K562 (cell line): ENCODE results near the gene CCNK. TPM values are rescaled to one million over a fixed set of nuclear protein-coding genes. Genes with fewer than 3 reads are reported as not detected.

Source experiments
- ATAC-seq: fragments of 200-7000 bp; cut with Tn5 transposase; 3 replicates; pipeline ENCODE4 v1.9.1; 2020; ENCODE audit warnings: moderate library complexity
- BruUV-seq: library from RNA; stranded (reverse); fragments of 400-500 nt; replicated peaks from 2 replicates; lab custom pipeline; 2021; lab: Mats Ljungman, UMichigan
- CTCF ChIA-PET: fragments of 300-600 bp; formaldehyde crosslinking; extraction: SDS; loops from one replicate; lab custom pipeline; 2021; ENCODE audit warnings: low intra/inter-chr PET ratio; lab: Yijun Ruan, JAX
- POLR2A ChIA-PET: fragments of 300-600, 350-650 bp; sonication (Branson Sonifier 250); formaldehyde crosslinking; extraction: SDS; loops from one replicate; lab custom pipeline; 2021; ENCODE audit warnings: antibody characterized with exemption, inconsistent platforms; lab: Yijun Ruan, JAX
- DNase-seq, 4 experiments: peaks; one replicate each; pipeline versions ENCODE4 v3.0.0 to v3.0.0-alpha.2; 2011 to 2018; ENCODE audit warnings: low spot score in 3 of 4, mixed read lengths in 3 of 4; ENCODE audit errors: extremely low read depth in 1 of 4
- FAIRE-seq: peaks from 2 replicates; lab custom pipeline; 2011; peaks lifted over from hg19 to GRCh38; lab: Jason Lieb, UNC
- H2AFZ ChIP-seq: 2 replicates; pipeline ENCODE4 v1.6.0; 2011; ENCODE audit warnings: low read depth, low read length, control low read depth, inconsistent platforms
- H3K27ac ChIP-seq: fragments of 200-600 bp; 3 replicates; pipeline ENCODE4 v1.8.0; 2011; ENCODE audit warnings: low read depth, mild to moderate bottlenecking, control low read depth, inconsistent platforms, low read length, moderate library complexity, mixed read lengths; ENCODE audit errors: extremely low read depth
- H3K27me3 ChIP-seq, 2 experiments: fragments of 300-600 bp in 1 of 2; 2 replicates in 1 of 2; 3 replicates in 1 of 2; pipeline versions ENCODE4 v1.6.0 to v1.8.0; 2011; ENCODE audit warnings: inconsistent platforms in 2 of 2, low read length in 2 of 2, mild to moderate bottlenecking in 1 of 2, mixed read lengths in 1 of 2, moderate library complexity in 1 of 2; ENCODE audit not compliant: control insufficient read depth in 2 of 2, insufficient read depth in 2 of 2
- H3K36me3 ChIP-seq: fragments of 300-600 bp; 3 replicates; pipeline ENCODE4 v1.8.0; 2011; ENCODE audit warnings: mild to moderate bottlenecking, low read length, inconsistent platforms; ENCODE audit not compliant: control insufficient read depth, insufficient read depth
- H3K4me1 ChIP-seq, 2 experiments: fragments of 200-600 bp in 1 of 2; replicated peaks in 1 of 2; 2 replicates in 1 of 2; 3 replicates in 1 of 2; pipeline versions ENCODE4 v1.5.1 to v1.8.0; 2011; ENCODE audit warnings: inconsistent platforms in 2 of 2, low read length in 2 of 2, mild to moderate bottlenecking in 1 of 2, mixed read lengths in 1 of 2, moderate library complexity in 1 of 2; ENCODE audit not compliant: control insufficient read depth in 2 of 2, insufficient read depth in 2 of 2
- H3K4me2 ChIP-seq: 2 replicates; pipeline ENCODE4 v1.6.1; 2011; ENCODE audit warnings: low read length, control low read depth, inconsistent platforms, mixed read lengths; ENCODE audit not compliant: insufficient read depth
- H3K4me3 ChIP-seq: fragments of 200-600 bp; sonication (generic), shearing (Covaris generic); 2 replicates; pipeline ENCODE4 v1.5.1; 2016; ENCODE audit warnings: control low read depth, inconsistent platforms
- H3K79me2 ChIP-seq: fragments of 200-600 bp; 3 replicates; pipeline ENCODE4 v1.8.0; 2011; ENCODE audit warnings: low read length, inconsistent platforms; ENCODE audit not compliant: control insufficient read depth, insufficient read depth
- H3K9ac ChIP-seq, 2 experiments: 2 replicates each; pipeline versions ENCODE4 v1.6.0 to v1.6.1; 2011; ENCODE audit warnings: low read depth in 2 of 2, low read length in 2 of 2, control low read depth in 1 of 2, inconsistent platforms in 1 of 2, mild to moderate bottlenecking in 1 of 2, mixed read lengths in 1 of 2; ENCODE audit not compliant: insufficient read depth in 1 of 2
- H3K9me1 ChIP-seq: one replicate; pipeline ENCODE4 v1.6.0; 2011; ENCODE audit warnings: inconsistent platforms, mild to moderate bottlenecking, low read length, moderate library complexity; ENCODE audit not compliant: control insufficient read depth, insufficient read depth
- H3K9me3 ChIP-seq: replicated peaks from 2 replicates; pipeline ENCODE4 v1.5.1; 2011; ENCODE audit warnings: low read depth, low read length, inconsistent platforms; ENCODE audit not compliant: control insufficient read depth, insufficient read depth
- H4K20me1 ChIP-seq: replicated peaks from 2 replicates; pipeline ENCODE4 v1.6.1; 2011; ENCODE audit warnings: low read length, inconsistent platforms, mixed read lengths; ENCODE audit not compliant: control insufficient read depth, insufficient read depth
- CBFA2T2 ChIP-seq: fragments of 450-650 bp; conservative IDR thresholded peaks from 2 replicates; pipeline ENCODE4 v1.6.1; 2017; ENCODE audit warnings: mild to moderate bottlenecking
- EGR1 ChIP-seq: fragments of 450-650 bp; conservative IDR thresholded peaks from 2 replicates; pipeline ENCODE4 v1.6.1; 2017; ENCODE audit warnings: mild to moderate bottlenecking
- NFYB ChIP-seq: IDR thresholded peaks from 2 replicates; pipeline ENCODE4 v1.6.1; 2011; ENCODE audit warnings: mild to moderate bottlenecking, moderate library complexity; ENCODE audit not compliant: insufficient read length; ENCODE audit errors: extremely low read depth
- NR4A1 ChIP-seq, 2 experiments: fragments of 250-450 bp in 1 of 2; fragments of 450-650 bp in 1 of 2; sonication (Bioruptor Pico) in 1 of 2; IDR thresholded peaks; 2 replicates each; pipeline versions ENCODE4 v1.4.0 to v1.6.1; 2016 to 2020; ENCODE audit warnings: mild to moderate bottlenecking in 2 of 2, missing compliant biosample characterization in 1 of 2, missing genetic modification characterization in 1 of 2, moderate library complexity in 1 of 2
- RFX7 ChIP-seq: fragments of 250-450 bp; sonication (Bioruptor Pico); IDR thresholded peaks from 2 replicates; pipeline ENCODE4 v1.5.1; 2021; ENCODE audit warnings: mild to moderate bottlenecking
- XRCC4 ChIP-seq: IDR thresholded peaks from one replicate; pipeline ENCODE4 v1.6.1; 2011; ENCODE audit not compliant: insufficient read depth, insufficient read length; ENCODE audit errors: extremely low read depth
- WGBS: fragments of 100-300 bp; shearing (Covaris generic); methylation state at CpG from one replicate; pipeline ENCODE4 v1.1.6; 2016; ENCODE audit warnings: low coverage, mixed read lengths; ENCODE audit not compliant: insufficient coverage; ENCODE audit errors: missing lambda C conversion rate; 5-methylcytosine and 5-hydroxymethylcytosine counted together
- in situ Hi-C: fragments of 300-500 bp; cut with MboI; formaldehyde crosslinking; loops from 4 replicates; pipeline ENCODE4 v1.15.0; 2018; ENCODE audit warnings: inconsistent platforms, mixed read lengths
- intact Hi-C: fragments of 100-400 bp; cut with micrococcal nuclease; formaldehyde crosslinking; loops from 2 replicates; pipeline ENCODE4 v1.14.2; 2022
- polyA plus RNA-seq, 8 experiments: library from polyadenylated mRNA; depleted of rRNA in 4 of 8; stranded (reverse) in 5 of 8; unstranded in 3 of 8; fragments of >200 nt; fragmentation: Nextera tagmentation in 2 of 8; fragmentation: Illumina TruSeq in 1 of 8; extraction: Ambion mirVana in 2 of 8; extraction: Trizol in 1 of 8; gene quantifications; 2 replicates each; pipeline versions ENCODE4 v1.2.1 to v1.2.3, GENCODE V29; 2011 to 2014; ENCODE audit warnings: inconsistent platforms in 1 of 8, missing spikeins in 1 of 8
- total RNA-seq, 7 experiments: library from RNA; depleted of rRNA in 6 of 7; stranded (reverse); fragments of >200 nt in 6 of 7; fragmentation: Illumina TruSeq in 2 of 7; extraction: Trizol in 2 of 7; gene quantifications; 2 replicates each; pipeline versions ENCODE4 v1.2.1 to v1.2.3, GENCODE V29; 2011 to 2021; ENCODE audit warnings: low replicate concordance in 1 of 7
- TF ChIP-seq, protein P1 (sequence below): sonication (generic); formaldehyde crosslinking; IDR thresholded peaks from 2 replicates; pipeline ENCODE4 v1.8.0; 2022; ENCODE audit warnings: missing genetic modification reagents, mild to moderate bottlenecking, moderate library complexity, borderline replicate concordance
- TF ChIP-seq, protein P2 (sequence below): fragments of 250-450 bp; sonication (Bioruptor Pico); IDR thresholded peaks from 2 replicates; pipeline ENCODE4 v1.4.0; 2020; ENCODE audit warnings: borderline replicate concordance
- TF ChIP-seq, protein P3 (sequence below): sonication (generic); formaldehyde crosslinking; IDR thresholded peaks from 2 replicates; pipeline ENCODE4 v1.8.0; 2022; ENCODE audit warnings: mild to moderate bottlenecking, missing genetic modification reagents, borderline replicate concordance

CCNK gene
- total and polyA plus RNA-seq, 9 of the 15 experiments (the other 6 are each of a cell fraction or from before 2014, with no cell fraction given), result 5.8 to 84.2 (median 16.4) TPM

GRCh38 chr14:99435327-99435726 lies 45.9 kb upstream of the CCNK start:
- TF ChIP-seq NFYB, result no peak
- TF ChIP-seq RFX7 (CRISPR knock-in tag), result no peak
- TF ChIP-seq CBFA2T2, result no peak
- TF ChIP-seq, protein P1, sequence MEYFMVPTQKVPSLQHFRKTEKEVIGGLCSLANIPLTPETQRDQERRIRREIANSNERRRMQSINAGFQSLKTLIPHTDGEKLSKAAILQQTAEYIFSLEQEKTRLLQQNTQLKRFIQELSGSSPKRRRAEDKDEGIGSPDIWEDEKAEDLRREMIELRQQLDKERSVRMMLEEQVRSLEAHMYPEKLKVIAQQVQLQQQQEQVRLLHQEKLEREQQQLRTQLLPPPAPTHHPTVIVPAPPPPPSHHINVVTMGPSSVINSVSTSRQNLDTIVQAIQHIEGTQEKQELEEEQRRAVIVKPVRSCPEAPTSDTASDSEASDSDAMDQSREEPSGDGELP (CRISPR knock-in tag), result no peak
- TF ChIP-seq, protein P2, sequence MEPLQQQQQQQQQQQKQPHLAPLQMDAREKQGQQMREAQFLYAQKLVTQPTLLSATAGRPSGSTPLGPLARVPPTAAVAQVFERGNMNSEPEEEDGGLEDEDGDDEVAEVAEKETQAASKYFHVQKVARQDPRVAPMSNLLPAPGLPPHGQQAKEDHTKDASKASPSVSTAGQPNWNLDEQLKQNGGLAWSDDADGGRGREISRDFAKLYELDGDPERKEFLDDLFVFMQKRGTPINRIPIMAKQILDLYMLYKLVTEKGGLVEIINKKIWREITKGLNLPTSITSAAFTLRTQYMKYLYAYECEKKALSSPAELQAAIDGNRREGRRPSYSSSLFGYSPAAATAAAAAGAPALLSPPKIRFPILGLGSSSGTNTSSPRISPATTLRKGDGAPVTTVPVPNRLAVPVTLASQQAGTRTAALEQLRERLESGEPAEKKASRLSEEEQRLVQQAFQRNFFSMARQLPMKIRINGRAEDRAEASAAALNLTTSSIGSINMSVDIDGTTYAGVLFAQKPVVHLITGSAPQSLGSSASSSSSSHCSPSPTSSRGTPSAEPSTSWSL (CRISPR knock-in tag), result no peak
- TF ChIP-seq XRCC4, result no peak
- TF ChIP-seq NR4A1 (CRISPR knock-in tag; IDR thresholded peaks at IDR 0.05), result no peak
- TF ChIP-seq NR4A1 (tag; IDR thresholded peaks at IDR 0.05), result no peak
- TF ChIP-seq, protein P3, sequence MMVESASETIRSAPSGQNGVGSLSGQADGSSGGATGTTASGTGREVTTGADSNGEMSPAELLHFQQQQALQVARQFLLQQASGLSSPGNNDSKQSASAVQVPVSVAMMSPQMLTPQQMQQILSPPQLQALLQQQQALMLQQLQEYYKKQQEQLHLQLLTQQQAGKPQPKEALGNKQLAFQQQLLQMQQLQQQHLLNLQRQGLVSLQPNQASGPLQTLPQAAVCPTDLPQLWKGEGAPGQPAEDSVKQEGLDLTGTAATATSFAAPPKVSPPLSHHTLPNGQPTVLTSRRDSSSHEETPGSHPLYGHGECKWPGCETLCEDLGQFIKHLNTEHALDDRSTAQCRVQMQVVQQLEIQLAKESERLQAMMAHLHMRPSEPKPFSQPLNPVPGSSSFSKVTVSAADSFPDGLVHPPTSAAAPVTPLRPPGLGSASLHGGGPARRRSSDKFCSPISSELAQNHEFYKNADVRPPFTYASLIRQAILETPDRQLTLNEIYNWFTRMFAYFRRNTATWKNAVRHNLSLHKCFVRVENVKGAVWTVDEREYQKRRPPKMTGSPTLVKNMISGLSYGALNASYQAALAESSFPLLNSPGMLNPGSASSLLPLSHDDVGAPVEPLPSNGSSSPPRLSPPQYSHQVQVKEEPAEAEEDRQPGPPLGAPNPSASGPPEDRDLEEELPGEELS, result no peak
- no peak for TF ChIP-seq EGR1

More at GRCh38 chr14:99435327-99435726, 45.9 kb upstream of the CCNK start:
- BruUV-seq, result no TSS peak
- ATAC-seq (no peak), FAIRE-seq (no peak), DNase-seq (no peak)
- Histone ChIP-seq H3K9me1 (no peaks in the 10 kb centered on the region), H3K36me3 (peaks cover 22% of the 10 kb centered on the region; the same call in 2 of the 3 replicates), H3K79me2 (no peaks in the 10 kb centered on the region; the same call in 2 of the 3 replicates), H3K4me1 (no peaks in the 10 kb centered on the region; a peak in 1 of 5 replicates), H3K9ac (no peak overlapping the region), H3K27ac (no peak overlapping the region), H4K20me1 (no peaks in the 10 kb centered on the region), H3K4me3 (no peak overlapping the region), H3K9me3 (no peaks in the 10 kb centered on the region), H3K27me3 (no peaks in the 10 kb centered on the region), H2AFZ (no peak overlapping the region), H3K4me2 (no peak overlapping the region)
- in situ Hi-C loops (no loop called here), intact Hi-C loops (no loop called here)
- ChIA-PET CTCF (interaction anchor here (0.7 kb wide), 1 partner anchor 124 kb away, joined by 3 read pairs; no protein-coding TSS in a partner anchor), POLR2A (interaction anchor here (0.7 kb wide), 1 partner anchor 15 kb away, joined by 4 read pairs; no protein-coding TSS in a partner anchor)
- 91% methylated on average over 4 of the region's 4 CpGs for WGBS
